Transverse colon (tissue), 4 donors: ENCODE measurements around the gene SWT1.
"Not testable (repeated sequence)": the region's sequence is repeated elsewhere in the genome, so short reads cannot be mapped to it uniquely, and the experiment has no call there.

Experiments used
- POLR2A ChIP-seq: fragments of 450-650 bp; IDR thresholded peaks from one replicate; pipeline ENCODE4 v1.6.1; 2016; ENCODE audit warnings: antibody characterized with exemption, mild to moderate bottlenecking, moderate library complexity
- POLR2AphosphoS5 ChIP-seq, 3 donors: sonication (generic); formaldehyde crosslinking; IDR thresholded peaks; one replicate each; pipeline ENCODE4 v1.6.1; 2016; ENCODE audit warnings: antibody characterized with exemption in 3 of 3
- TF ChIP-seq, protein P1 (sequence below), 5 experiments: fragments of 200-600 bp in 3 of 5; fragments of 450-650 bp in 2 of 5; sonication (generic) in 3 of 5; IDR thresholded peaks; 1 replicate in 2 of 5; 2 replicates in 3 of 5; pipeline ENCODE4 v1.5.1; 2016 to 2017; ENCODE audit warnings: antibody characterized with exemption in 5 of 5, inconsistent platforms in 3 of 5, mild to moderate bottlenecking in 2 of 5, moderate library complexity in 1 of 5

DNA sequence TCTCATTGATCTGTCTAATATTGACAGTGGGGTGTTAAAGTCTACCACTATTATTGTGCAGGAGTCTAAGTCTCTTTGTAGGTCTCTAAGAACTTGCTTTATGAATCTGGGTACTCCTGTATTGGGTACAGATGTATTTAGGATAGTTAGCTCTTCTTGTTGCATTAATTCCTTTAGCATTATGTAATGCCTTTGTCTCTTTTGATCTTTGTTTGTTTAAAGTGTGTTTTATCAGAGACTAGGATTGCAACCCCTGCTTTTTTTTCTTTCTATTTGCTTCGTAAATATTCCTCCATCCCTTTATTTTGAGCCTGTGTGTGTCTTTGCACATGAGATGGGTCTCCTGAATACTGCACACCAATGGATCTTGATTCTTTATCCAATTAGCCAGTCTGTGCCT, 77.2 kb downstream of the SWT1 start:
- TF ChIP-seq, protein P1, sequence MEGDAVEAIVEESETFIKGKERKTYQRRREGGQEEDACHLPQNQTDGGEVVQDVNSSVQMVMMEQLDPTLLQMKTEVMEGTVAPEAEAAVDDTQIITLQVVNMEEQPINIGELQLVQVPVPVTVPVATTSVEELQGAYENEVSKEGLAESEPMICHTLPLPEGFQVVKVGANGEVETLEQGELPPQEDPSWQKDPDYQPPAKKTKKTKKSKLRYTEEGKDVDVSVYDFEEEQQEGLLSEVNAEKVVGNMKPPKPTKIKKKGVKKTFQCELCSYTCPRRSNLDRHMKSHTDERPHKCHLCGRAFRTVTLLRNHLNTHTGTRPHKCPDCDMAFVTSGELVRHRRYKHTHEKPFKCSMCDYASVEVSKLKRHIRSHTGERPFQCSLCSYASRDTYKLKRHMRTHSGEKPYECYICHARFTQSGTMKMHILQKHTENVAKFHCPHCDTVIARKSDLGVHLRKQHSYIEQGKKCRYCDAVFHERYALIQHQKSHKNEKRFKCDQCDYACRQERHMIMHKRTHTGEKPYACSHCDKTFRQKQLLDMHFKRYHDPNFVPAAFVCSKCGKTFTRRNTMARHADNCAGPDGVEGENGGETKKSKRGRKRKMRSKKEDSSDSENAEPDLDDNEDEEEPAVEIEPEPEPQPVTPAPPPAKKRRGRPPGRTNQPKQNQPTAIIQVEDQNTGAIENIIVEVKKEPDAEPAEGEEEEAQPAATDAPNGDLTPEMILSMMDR (IDR thresholded peaks at IDR 0.05): not testable (repeated sequence)
- not testable (repeated sequence) for TF ChIP-seq POLR2A; POLR2AphosphoS5 (IDR thresholded peaks at IDR 0.05)
